HepG2 (cell line): ENCODE data around the gene ZBTB7B. TPM values are rescaled to one million over a fixed set of nuclear protein-coding genes. Genes with fewer than 3 reads are reported as not detected.
A peak's percentile ranks its signal among the peaks of the same experiment; 100 is the strongest.

Experiments used
- ASH2L ChIP-seq: fragments of 300-600, 200-600 bp; sonication (generic); IDR thresholded peaks from 2 replicates; pipeline ENCODE4 v1.7.0; 2017; ENCODE audit warnings: low read depth, mild to moderate bottlenecking, moderate library complexity, mixed read lengths, low read length; ENCODE audit not compliant: insufficient read length
- CBFB ChIP-seq: sonication (generic); formaldehyde crosslinking; IDR thresholded peaks from 2 replicates; pipeline ENCODE4 v1.4.0; 2020; ENCODE audit warnings: missing genetic modification reagents
- CREBL2 ChIP-seq: sonication (generic); formaldehyde crosslinking; IDR thresholded peaks from 2 replicates; pipeline ENCODE4 v1.8.1; 2023; ENCODE audit warnings: missing genetic modification reagents, mild to moderate bottlenecking, borderline replicate concordance
- DMAP1 ChIP-seq: IDR thresholded peaks from 2 replicates; pipeline ENCODE4 v1.6.1; 2016
- DR1 ChIP-seq: sonication (generic); formaldehyde crosslinking; IDR thresholded peaks from 2 replicates; pipeline ENCODE4 v1.8.0; 2021; ENCODE audit warnings: mild to moderate bottlenecking, missing genetic modification reagents, inconsistent platforms
- GABPA ChIP-seq, 2 experiments: IDR thresholded peaks; 2 replicates each; pipeline ENCODE4 v1.6.1; 2011 to 2016; ENCODE audit warnings: low read depth in 2 of 2, low read length in 1 of 2, missing biosample characterization in 1 of 2, missing genetic modification characterization in 1 of 2
- HCFC1 ChIP-seq: fragments of 150-350 bp; IDR thresholded peaks from 2 replicates; pipeline ENCODE4 v1.6.1; 2014; ENCODE audit warnings: low read depth, low read length
- JUNB ChIP-seq: sonication (generic); formaldehyde crosslinking; IDR thresholded peaks from 2 replicates; pipeline ENCODE4 v1.8.0; 2022; ENCODE audit warnings: missing genetic modification reagents, mild to moderate bottlenecking, borderline replicate concordance
- MYPOP ChIP-seq: sonication (generic); formaldehyde crosslinking; IDR thresholded peaks from 2 replicates; pipeline ENCODE4 v1.8.1; 2023; ENCODE audit warnings: mild to moderate bottlenecking, moderate library complexity, missing genetic modification reagents
- NR3C1 ChIP-seq: sonication (generic); formaldehyde crosslinking; IDR thresholded peaks from 2 replicates; pipeline ENCODE4 v1.4.0; 2020; ENCODE audit warnings: missing genetic modification reagents
- RAD21 ChIP-seq: fragments of 450-650 bp; formaldehyde crosslinking; IDR thresholded peaks from 2 replicates; pipeline ENCODE4 v1.5.0; 2020; ENCODE audit warnings: mild to moderate bottlenecking
- ZFYVE20 ChIP-seq: sonication (generic); formaldehyde crosslinking; IDR thresholded peaks from 2 replicates; pipeline ENCODE4 v1.8.0; 2023; ENCODE audit warnings: low read depth, mild to moderate bottlenecking, moderate library complexity, missing genetic modification reagents, borderline replicate concordance
- ZMYM2 ChIP-seq: sonication (generic); formaldehyde crosslinking; IDR thresholded peaks from 2 replicates; pipeline ENCODE4 v1.8.0; 2022; ENCODE audit warnings: mild to moderate bottlenecking, missing genetic modification reagents
- ZNF180 ChIP-seq: sonication (generic); formaldehyde crosslinking; IDR thresholded peaks from 2 replicates; pipeline ENCODE4 v1.4.0; 2020; ENCODE audit warnings: low read depth, missing genetic modification reagents, borderline replicate concordance
- ZNF253 ChIP-seq: sonication (generic); formaldehyde crosslinking; IDR thresholded peaks from 2 replicates; pipeline ENCODE4 v1.8.0; 2022; ENCODE audit warnings: mild to moderate bottlenecking, missing genetic modification reagents, borderline replicate concordance
- ZNF260 ChIP-seq: sonication (generic); formaldehyde crosslinking; IDR thresholded peaks from 2 replicates; pipeline ENCODE4 v1.4.0; 2020; ENCODE audit warnings: missing genetic modification reagents, low read depth, mild to moderate bottlenecking, borderline replicate concordance
- ZNF274 ChIP-seq: sonication (generic); formaldehyde crosslinking; IDR thresholded peaks from 2 replicates; pipeline ENCODE4 v1.5.1; 2020; ENCODE audit warnings: mild to moderate bottlenecking, missing genetic modification reagents
- ZNF543 ChIP-seq: sonication (generic); formaldehyde crosslinking; IDR thresholded peaks from 2 replicates; pipeline ENCODE4 v1.4.0; 2020; ENCODE audit warnings: mild to moderate bottlenecking, missing genetic modification reagents
- ZNF607 ChIP-seq: sonication (generic); formaldehyde crosslinking; IDR thresholded peaks from 2 replicates; pipeline ENCODE4 v1.5.1; 2020; ENCODE audit warnings: missing genetic modification reagents, mild to moderate bottlenecking, borderline replicate concordance
- ZNF724P ChIP-seq: sonication (generic); formaldehyde crosslinking; IDR thresholded peaks from 2 replicates; pipeline ENCODE4 v1.8.0; 2022; ENCODE audit warnings: missing genetic modification reagents, borderline replicate concordance
- ZNF816 ChIP-seq: sonication (generic); formaldehyde crosslinking; IDR thresholded peaks from 2 replicates; pipeline ENCODE4 v1.8.0; 2022; ENCODE audit warnings: missing genetic modification reagents, mild to moderate bottlenecking, borderline replicate concordance
- ZNF839 ChIP-seq: sonication (generic); formaldehyde crosslinking; IDR thresholded peaks from 2 replicates; pipeline ENCODE4 v1.4.0; 2020; ENCODE audit warnings: missing genetic modification reagents, mild to moderate bottlenecking, borderline replicate concordance
- ZSCAN31 ChIP-seq: sonication (generic); formaldehyde crosslinking; IDR thresholded peaks from 2 replicates; pipeline ENCODE4 v1.5.0; 2020; ENCODE audit warnings: low read depth, mild to moderate bottlenecking, missing genetic modification reagents
- ZSCAN9 ChIP-seq: IDR thresholded peaks from 2 replicates; pipeline ENCODE4 v1.6.1; 2016; ENCODE audit warnings: borderline replicate concordance
- polyA plus RNA-seq, 8 experiments: library from polyadenylated mRNA; depleted of rRNA in 3 of 8; stranded (reverse) in 7 of 8; unstranded in 1 of 8; fragments of >200 nt; fragmentation: Illumina TruSeq in 4 of 8; extraction: Trizol in 4 of 8; gene quantifications; 2 replicates each; pipeline versions ENCODE4 v1.2.1 to v1.2.3, GENCODE V29; 2011 to 2016; ENCODE audit warnings: low read depth in 4 of 8, missing spikeins in 1 of 8, mixed read lengths in 1 of 8; ENCODE audit not compliant: insufficient read depth in 1 of 8
- total RNA-seq, 5 experiments: library from RNA; depleted of rRNA; stranded (reverse); fragments of >200 nt; fragmentation: Illumina TruSeq; extraction: Trizol; gene quantifications; 2 replicates each; pipeline ENCODE4 v1.2.3, GENCODE V29; 2016; ENCODE audit warnings: low read depth in 1 of 5
- TF ChIP-seq, protein P1 (sequence below): sonication (generic); formaldehyde crosslinking; IDR thresholded peaks from 2 replicates; pipeline ENCODE4 v1.9.0; 2021; ENCODE audit warnings: missing genetic modification reagents, borderline replicate concordance
- TF ChIP-seq, protein P2 (sequence below): IDR thresholded peaks from 2 replicates; pipeline ENCODE4 v1.6.1; 2016

Gene ZBTB7B
- total and polyA plus RNA-seq, 2 of the 13 experiments (the other 11 are each of a cell fraction or from before 2014, with no cell fraction given) = 15.5 to 17.5 TPM

DNA sequence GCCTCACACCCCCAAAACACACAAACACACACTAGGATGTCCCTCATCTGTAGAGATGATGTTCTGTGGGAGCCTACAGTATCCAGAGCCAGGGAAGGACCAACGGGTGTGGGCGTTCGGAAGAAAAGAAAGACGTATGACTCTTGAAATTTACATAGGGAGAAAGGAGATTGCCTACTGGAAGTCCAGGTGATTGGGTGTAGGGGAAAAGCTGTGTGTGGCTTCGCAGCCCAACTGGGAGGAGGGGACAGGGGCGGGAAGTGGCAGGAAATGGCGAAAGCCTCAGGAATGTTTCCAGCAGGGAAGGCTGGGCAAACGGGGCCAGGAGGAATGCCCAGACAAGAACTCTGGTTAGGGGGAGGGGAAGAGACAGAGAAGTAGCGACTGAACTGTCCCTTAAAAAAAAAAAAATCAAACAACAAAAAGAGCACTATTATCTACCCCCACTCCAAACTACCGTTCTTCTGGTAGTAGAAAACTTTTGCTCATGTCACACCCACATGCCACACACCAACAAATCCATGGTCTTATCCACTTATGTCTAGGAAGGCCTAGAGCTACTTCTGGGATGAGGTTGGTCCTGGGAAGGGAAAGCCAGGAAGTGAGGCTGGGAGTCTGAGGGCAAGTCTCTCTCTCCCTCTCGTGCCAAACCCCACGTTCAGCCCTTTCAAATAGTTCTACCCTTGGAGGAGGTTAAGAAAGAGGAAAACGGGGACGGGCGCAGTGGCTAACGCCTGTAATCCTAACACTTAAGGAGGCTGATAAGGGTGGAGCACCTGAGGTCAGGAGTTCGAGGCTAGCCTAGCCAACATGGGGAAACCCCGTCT, 29.9 kb upstream of the ZBTB7B start (continued):
- TF ChIP-seq ZNF816 (CRISPR knock-in tag) (no peak), ZMYM2 (CRISPR knock-in tag) (no peak), DR1 (CRISPR knock-in tag) (no peak), ZNF260 (CRISPR knock-in tag) (no peak), ZFYVE20 (CRISPR knock-in tag) (no peak), ZNF274 (CRISPR knock-in tag) (0 out of 2 replicates have a peak, but pooled peaks have one; percentile 32), ZNF543 (no peak), RAD21 (CRISPR knock-in tag) (no peak), DMAP1 (CRISPR knock-in tag) (peak; percentile 78), ZNF253 (CRISPR knock-in tag) (no peak), CREBL2 (no peak), MYPOP (CRISPR knock-in tag) (peak; percentile 62; the same call in 1 of the 2 replicates), NR3C1 (CRISPR knock-in tag) (no peak), CBFB (CRISPR knock-in tag) (no peak), ZNF724P (no peak), ZNF180 (CRISPR knock-in tag) (no peak), JUNB (CRISPR knock-in tag) (peak; percentile 50; the same call in 1 of the 2 replicates), ZSCAN31 (CRISPR knock-in tag) (peak; percentile 69; the same call in 1 of the 2 replicates), ZNF839 (CRISPR knock-in tag) (no peak), ZSCAN9 (peak; percentile 66; the same call in 1 of the 2 replicates), ZNF607 (CRISPR knock-in tag) (0 out of 2 replicates have a peak, but pooled peaks have one; percentile 41), ASH2L (peak; percentile 46), HCFC1 (no peak), GABPA (IDR thresholded peaks at IDR 0.05; ENCODE audit: low read depth, low read length) (no peak), GABPA (CRISPR knock-in tag; IDR thresholded peaks at IDR 0.05; ENCODE audit: low read depth) (peak; percentile 84)
- TF ChIP-seq, protein P1, sequence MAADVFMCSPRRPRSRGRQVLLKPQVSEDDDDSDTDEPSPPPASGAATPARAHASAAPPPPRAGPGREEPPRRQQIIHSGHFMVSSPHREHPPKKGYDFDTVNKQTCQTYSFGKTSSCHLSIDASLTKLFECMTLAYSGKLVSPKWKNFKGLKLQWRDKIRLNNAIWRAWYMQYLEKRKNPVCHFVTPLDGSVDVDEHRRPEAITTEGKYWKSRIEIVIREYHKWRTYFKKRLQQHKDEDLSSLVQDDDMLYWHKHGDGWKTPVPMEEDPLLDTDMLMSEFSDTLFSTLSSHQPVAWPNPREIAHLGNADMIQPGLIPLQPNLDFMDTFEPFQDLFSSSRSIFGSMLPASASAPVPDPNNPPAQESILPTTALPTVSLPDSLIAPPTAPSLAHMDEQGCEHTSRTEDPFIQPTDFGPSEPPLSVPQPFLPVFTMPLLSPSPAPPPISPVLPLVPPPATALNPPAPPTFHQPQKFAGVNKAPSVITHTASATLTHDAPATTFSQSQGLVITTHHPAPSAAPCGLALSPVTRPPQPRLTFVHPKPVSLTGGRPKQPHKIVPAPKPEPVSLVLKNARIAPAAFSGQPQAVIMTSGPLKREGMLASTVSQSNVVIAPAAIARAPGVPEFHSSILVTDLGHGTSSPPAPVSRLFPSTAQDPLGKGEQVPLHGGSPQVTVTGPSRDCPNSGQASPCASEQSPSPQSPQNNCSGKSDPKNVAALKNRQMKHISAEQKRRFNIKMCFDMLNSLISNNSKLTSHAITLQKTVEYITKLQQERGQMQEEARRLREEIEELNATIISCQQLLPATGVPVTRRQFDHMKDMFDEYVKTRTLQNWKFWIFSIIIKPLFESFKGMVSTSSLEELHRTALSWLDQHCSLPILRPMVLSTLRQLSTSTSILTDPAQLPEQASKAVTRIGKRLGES (CRISPR knock-in tag) = no peak
- TF ChIP-seq, protein P2, sequence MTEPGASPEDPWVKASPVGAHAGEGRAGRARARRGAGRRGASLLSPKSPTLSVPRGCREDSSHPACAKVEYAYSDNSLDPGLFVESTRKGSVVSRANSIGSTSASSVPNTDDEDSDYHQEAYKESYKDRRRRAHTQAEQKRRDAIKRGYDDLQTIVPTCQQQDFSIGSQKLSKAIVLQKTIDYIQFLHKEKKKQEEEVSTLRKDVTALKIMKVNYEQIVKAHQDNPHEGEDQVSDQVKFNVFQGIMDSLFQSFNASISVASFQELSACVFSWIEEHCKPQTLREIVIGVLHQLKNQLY = peak; percentile 16; the same call in 1 of the 2 replicates
